HEK293T (cell line): ENCODE data around the gene SLC25A22.

Experiments used
- CTCF ChIA-PET: fragments of 350-600 bp; formaldehyde crosslinking; extraction: SDS; loops from one replicate; lab custom pipeline; 2021; ENCODE audit warnings: antibody characterized with exemption, inconsistent platforms; lab: Yijun Ruan, JAX
- POLR2A ChIA-PET: fragments of 350-600 bp; formaldehyde crosslinking; extraction: SDS; loops from one replicate; lab custom pipeline; 2020; ENCODE audit warnings: antibody characterized with exemption, inconsistent platforms; lab: Yijun Ruan, JAX
- DNase-seq: peaks from one replicate; pipeline ENCODE4 v3.0.0; 2012; ENCODE audit warnings: mixed read lengths; ENCODE audit errors: extremely low spot score
- ARNT ChIP-seq: fragments of 450-650 bp; IDR thresholded peaks from 2 replicates; pipeline ENCODE4 v1.6.1; 2017; ENCODE audit warnings: mild to moderate bottlenecking
- BHLHE40 ChIP-seq: fragments of 450-650 bp; IDR thresholded peaks from 2 replicates; pipeline ENCODE4 v1.6.1; 2016; ENCODE audit warnings: mild to moderate bottlenecking, moderate library complexity, borderline replicate concordance
- CTBP1 ChIP-seq: fragments of 450-650 bp; IDR thresholded peaks from 2 replicates; pipeline ENCODE4 v1.6.1; 2016; ENCODE audit warnings: borderline replicate concordance
- ELF4 ChIP-seq: fragments of 450-650 bp; IDR thresholded peaks from 2 replicates; pipeline ENCODE4 v1.6.1; 2017; ENCODE audit warnings: antibody characterized with exemption
- FOXA1 ChIP-seq: fragments of 450-650 bp; IDR thresholded peaks from 2 replicates; pipeline ENCODE4 v1.6.1; 2016; ENCODE audit warnings: mild to moderate bottlenecking
- FOXK2 ChIP-seq: fragments of 450-650 bp; IDR thresholded peaks from 2 replicates; pipeline ENCODE4 v1.6.1; 2016; ENCODE audit warnings: mild to moderate bottlenecking
- FOXM1 ChIP-seq: fragments of 450-650 bp; IDR thresholded peaks from 2 replicates; pipeline ENCODE4 v1.6.1; 2017; ENCODE audit warnings: mild to moderate bottlenecking, borderline replicate concordance
- HDGF ChIP-seq: fragments of 450-650 bp; IDR thresholded peaks from 2 replicates; pipeline ENCODE4 v1.6.1; 2017; ENCODE audit warnings: antibody characterized with exemption, borderline replicate concordance
- L3MBTL2 ChIP-seq: fragments of 450-650 bp; conservative IDR thresholded peaks from 2 replicates; pipeline ENCODE4 v1.6.1; 2016; ENCODE audit warnings: mild to moderate bottlenecking
- LEF1 ChIP-seq: fragments of 450-650 bp; IDR thresholded peaks from 2 replicates; pipeline ENCODE4 v1.6.1; 2017; ENCODE audit warnings: mild to moderate bottlenecking, borderline replicate concordance
- NFRKB ChIP-seq: fragments of 450-650 bp; IDR thresholded peaks from 2 replicates; pipeline ENCODE4 v1.6.1; 2016; ENCODE audit warnings: mild to moderate bottlenecking, moderate library complexity
- PKNOX1 ChIP-seq: fragments of 450-650 bp; IDR thresholded peaks from 2 replicates; pipeline ENCODE4 v1.6.1; 2016
- SP1 ChIP-seq: fragments of 450-650 bp; IDR thresholded peaks from 2 replicates; pipeline ENCODE4 v1.6.1; 2017
- SUZ12 ChIP-seq: fragments of 450-650 bp; IDR thresholded peaks from 2 replicates; pipeline ENCODE4 v1.6.1; 2016; ENCODE audit warnings: mild to moderate bottlenecking
- TARDBP ChIP-seq: fragments of 450-650 bp; IDR thresholded peaks from 2 replicates; pipeline ENCODE4 v1.6.1; 2016
- ZNF384 ChIP-seq: fragments of 450-650 bp; IDR thresholded peaks from 2 replicates; pipeline ENCODE4 v1.6.1; 2016

The SLC25A22 gene

GRCh38 chr11:820655-821511 is 22.8 kb upstream of the SLC25A22 start:
- no peak for DNase-seq
- no peak for TF ChIP-seq SP1
- TF ChIP-seq PKNOX1, result no peak
- no peak for TF ChIP-seq SUZ12
- no peak for TF ChIP-seq ARNT
- TF ChIP-seq LEF1, result no peak
- no peak for TF ChIP-seq BHLHE40
- no peak for TF ChIP-seq TARDBP
- TF ChIP-seq ZNF384, result no peak
- no peak for TF ChIP-seq FOXM1
- TF ChIP-seq FOXA1, result no peak
- no peak for TF ChIP-seq CTBP1
- TF ChIP-seq FOXK2, result no peak
- no peak for TF ChIP-seq ELF4
- TF ChIP-seq HDGF, result no peak
- no peak for TF ChIP-seq L3MBTL2
- no peak for TF ChIP-seq NFRKB
- ChIA-PET CTCF (no interaction called here), POLR2A (interaction anchor here (1.2 to 5.3 kb wide), 3 partner anchors 12 to 22 kb away, joined by 3 to 40 read pairs (median 39); partner anchors contain the start of genes CD151, POLR2L, RPLP2 and TSPAN4)

- DNase-seq, result peak; percentile 61
- CTCF ChIA-PET, result no interaction called here
- POLR2A ChIA-PET, result interaction anchor here (1.0 to 5.3 kb wide), 7 partner anchors 11 to 244 kb away, joined by 3 to 40 read pairs (median 7); partner anchors contain the start of genes CD151, GATD1 and RPLP2
- TF ChIP-seq ELF4 (no peak), HDGF (no peak), ZNF384 (no peak), BHLHE40 (no peak), LEF1 (no peak)
Observed at GRCh38 chr11:819943-820649, 22.0 kb upstream of the SLC25A22 start.

- peak; percentile 89 for DNase-seq
- TF ChIP-seq L3MBTL2, result no peak
- no peak for TF ChIP-seq FOXA1
- no peak for TF ChIP-seq ARNT
- TF ChIP-seq FOXM1, result no peak
- no peak for TF ChIP-seq FOXK2
- no peak for TF ChIP-seq PKNOX1
- TF ChIP-seq TARDBP, result no peak
- TF ChIP-seq BHLHE40, result no peak
- TF ChIP-seq ZNF384, result no peak
- TF ChIP-seq ELF4, result no peak
- TF ChIP-seq CTBP1, result no peak
- TF ChIP-seq NFRKB, result no peak
- TF ChIP-seq LEF1, result no peak
- CTCF ChIA-PET, result interaction anchor here (0.6 to 1.3 kb wide), 2 partner anchors 30 to 314 kb away, joined by 3 read pairs; no protein-coding TSS in a partner anchor
- POLR2A ChIA-PET, result interaction anchor here (0.6 to 5.3 kb wide), 14 partner anchors 9 to 244 kb away, joined by 3 to 40 read pairs (median 5); partner anchors contain the start of genes CD151, CRACR2B, GATD1 and RPLP2
Observed at GRCh38 chr11:819129-819931, 21.2 kb upstream of the SLC25A22 start.

GRCh38 chr11:818396-819128 is 20.5 kb upstream of the SLC25A22 start, which contains the start of gene PNPLA2:
Gene PNPLA2 (plus strand): TSS chr11:818914. CDS start chr11:819719, 805 bp downstream.
- POLR2A ChIA-PET, result interaction anchor here (0.6 to 5.3 kb wide), 15 partner anchors 10 to 243 kb away, joined by 3 to 40 read pairs (median 4); partner anchors contain the start of genes CD151, CRACR2B, GATD1 and RPLP2
- no peak for DNase-seq
- CTCF ChIA-PET, result interaction anchor here (0.6 to 1.3 kb wide), 3 partner anchors 25 to 315 kb away, joined by 3 read pairs; partner anchors contain the start of gene TSPAN4
- no peak for TF ChIP-seq SP1
- no peak for TF ChIP-seq FOXK2
- no peak for TF ChIP-seq FOXA1
- TF ChIP-seq L3MBTL2, result no peak
- TF ChIP-seq FOXM1, result no peak
- TF ChIP-seq CTBP1, result no peak
- no peak for TF ChIP-seq PKNOX1

GRCh38 chr11:816433-816779 is 18.3 kb upstream of the SLC25A22 start:
- DNase-seq, result no peak
- ChIA-PET POLR2A (interaction anchor here (1.4 to 5.3 kb wide), 2 partner anchors 7 to 27 kb away, joined by 5 to 39 read pairs; partner anchors contain the start of genes POLR2L, RPLP2 and TSPAN4), CTCF (no interaction called here)

More at GRCh38 chr11:816433-816779, 18.3 kb upstream of the SLC25A22 start:
- TF ChIP-seq HDGF (no peak), TARDBP (no peak), ARNT (no peak), CTBP1 (no peak), NFRKB (no peak)
